ENCODE measurements around the gene TMEM81. TPM values are rescaled to one million over a fixed set of nuclear protein-coding genes. Genes with fewer than 3 reads are reported as not detected.

TMEM81 gene
- total and polyA plus RNA-seq, 4 donors = 0.78 to 2.8 (median 0.89) TPM

DNA sequence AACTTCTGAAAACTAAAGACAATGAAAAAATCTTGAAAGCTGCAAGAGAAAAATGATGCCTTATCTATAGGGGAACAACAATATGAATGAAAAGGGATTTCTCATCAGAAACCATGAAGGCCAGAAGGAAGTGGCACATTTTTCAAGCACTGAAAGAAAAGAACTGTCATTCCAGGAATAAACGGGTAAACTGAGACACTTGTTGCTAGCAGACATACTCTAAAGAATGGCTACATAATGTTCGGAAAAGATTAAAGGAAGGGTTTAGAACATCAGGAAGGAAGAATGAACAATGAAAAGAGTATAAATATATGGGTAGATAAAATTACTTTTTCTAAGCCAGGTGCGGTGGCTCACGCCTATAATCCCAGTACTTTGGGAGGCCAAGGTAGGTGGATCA lies 23.1 kb upstream of the TMEM81 start:
- Histone ChIP-seq H3K27me3 (ENCODE audit: control insufficient read depth in 4 of 4, insufficient read depth in 4 of 4, low read length in 3 of 4) (no peaks in the 10 kb centered on the region), H3K9me3 (ENCODE audit: control insufficient read depth in 4 of 4, low read length in 3 of 4) (no peaks in the 10 kb centered on the region), H3K9ac (ENCODE audit: low read depth in 1 of 2, low read length in 2 of 2) (no peak overlapping the region), H3K4me3 (ENCODE audit: low read depth in 1 of 3, low read length in 3 of 3) (no peak overlapping the region), H3K27ac (ENCODE audit: low read depth in 1 of 2, low read length in 2 of 2) (no peak overlapping the region), H3K4me1 (ENCODE audit: control insufficient read depth in 4 of 4, insufficient read depth in 4 of 4, low read length in 3 of 4) (no peaks in the 10 kb centered on the region), H3K36me3 (ENCODE audit: control insufficient read depth in 4 of 4, insufficient read depth in 3 of 4, low read depth in 1 of 4, low read length in 3 of 4) (peaks cover 6 to 40% (median 30%) of the 10 kb centered on the region in 4 donors)
- 92% methylated on average over 4 of the region's 4 CpGs for WGBS
- DNase-seq (ENCODE audit: low spot score) = no peak
- no peak for TF ChIP-seq NR2F2 (IDR thresholded peaks at IDR 0.05)
- TF ChIP-seq, protein P1, sequence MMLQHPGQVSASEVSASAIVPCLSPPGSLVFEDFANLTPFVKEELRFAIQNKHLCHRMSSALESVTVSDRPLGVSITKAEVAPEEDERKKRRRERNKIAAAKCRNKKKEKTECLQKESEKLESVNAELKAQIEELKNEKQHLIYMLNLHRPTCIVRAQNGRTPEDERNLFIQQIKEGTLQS (IDR thresholded peaks at IDR 0.05) = no peak
- TF ChIP-seq, protein P2, sequence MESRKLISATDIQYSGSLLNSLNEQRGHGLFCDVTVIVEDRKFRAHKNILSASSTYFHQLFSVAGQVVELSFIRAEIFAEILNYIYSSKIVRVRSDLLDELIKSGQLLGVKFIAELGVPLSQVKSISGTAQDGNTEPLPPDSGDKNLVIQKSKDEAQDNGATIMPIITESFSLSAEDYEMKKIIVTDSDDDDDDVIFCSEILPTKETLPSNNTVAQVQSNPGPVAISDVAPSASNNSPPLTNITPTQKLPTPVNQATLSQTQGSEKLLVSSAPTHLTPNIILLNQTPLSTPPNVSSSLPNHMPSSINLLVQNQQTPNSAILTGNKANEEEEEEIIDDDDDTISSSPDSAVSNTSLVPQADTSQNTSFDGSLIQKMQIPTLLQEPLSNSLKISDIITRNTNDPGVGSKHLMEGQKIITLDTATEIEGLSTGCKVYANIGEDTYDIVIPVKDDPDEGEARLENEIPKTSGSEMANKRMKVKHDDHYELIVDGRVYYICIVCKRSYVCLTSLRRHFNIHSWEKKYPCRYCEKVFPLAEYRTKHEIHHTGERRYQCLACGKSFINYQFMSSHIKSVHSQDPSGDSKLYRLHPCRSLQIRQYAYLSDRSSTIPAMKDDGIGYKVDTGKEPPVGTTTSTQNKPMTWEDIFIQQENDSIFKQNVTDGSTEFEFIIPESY (IDR thresholded peaks at IDR 0.05) = no peak
- TF ChIP-seq RAD21 (IDR thresholded peaks at IDR 0.05) = no peak

DNA sequence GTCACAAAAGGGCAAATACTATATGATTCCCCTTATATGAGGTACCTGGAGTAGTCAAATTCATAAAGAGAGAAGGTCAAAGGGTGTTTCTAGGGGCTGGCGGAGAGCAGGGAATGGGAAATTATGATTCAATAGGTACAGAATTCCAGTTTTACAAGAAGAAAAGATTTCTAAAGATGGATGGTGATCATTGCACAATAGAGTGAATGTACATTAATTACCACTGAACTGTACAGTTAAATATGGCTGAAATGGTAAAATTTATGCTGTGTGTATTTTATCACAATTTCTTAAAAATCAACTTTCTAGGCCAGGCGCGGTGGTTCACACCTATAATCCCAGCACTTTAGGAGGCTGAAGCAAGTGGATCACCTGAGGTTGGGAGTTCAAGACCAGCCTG lies 18.1 kb upstream of the TMEM81 start:
- no peak overlapping the region for H3K9ac ChIP-seq (ENCODE audit: low read depth in 1 of 2, low read length in 2 of 2)
- no peak for DNase-seq (ENCODE audit: low spot score)
- no peak overlapping the region for H3K4me3 ChIP-seq (ENCODE audit: low read depth in 1 of 3, low read length in 3 of 3)
- no peaks in the 10 kb centered on the region for H3K27me3 ChIP-seq (ENCODE audit: control insufficient read depth in 4 of 4, insufficient read depth in 4 of 4, low read length in 3 of 4)
- H3K4me1 ChIP-seq (ENCODE audit: control insufficient read depth in 4 of 4, insufficient read depth in 4 of 4, low read length in 3 of 4) = no peaks in the 10 kb centered on the region
- TF ChIP-seq, protein P2 (IDR thresholded peaks at IDR 0.05) = no peak
- TF ChIP-seq HNF4A (conservative IDR thresholded peaks at IDR 0.05) (no peak), NR2F2 (IDR thresholded peaks at IDR 0.05) (no peak), RAD21 (IDR thresholded peaks at IDR 0.05) (no peak)
- H3K9me3 ChIP-seq (ENCODE audit: control insufficient read depth in 4 of 4, low read length in 3 of 4) = no peaks in the 10 kb centered on the region
- WGBS = 97% methylated on average over 3 of the region's 3 CpGs
- H3K27ac ChIP-seq (ENCODE audit: low read depth in 1 of 2, low read length in 2 of 2) = no peak overlapping the region
- peaks cover 15 to 70% (median 58%) of the 10 kb centered on the region in 4 donors for H3K36me3 ChIP-seq (ENCODE audit: control insufficient read depth in 4 of 4, insufficient read depth in 3 of 4, low read depth in 1 of 4, low read length in 3 of 4)

DNA sequence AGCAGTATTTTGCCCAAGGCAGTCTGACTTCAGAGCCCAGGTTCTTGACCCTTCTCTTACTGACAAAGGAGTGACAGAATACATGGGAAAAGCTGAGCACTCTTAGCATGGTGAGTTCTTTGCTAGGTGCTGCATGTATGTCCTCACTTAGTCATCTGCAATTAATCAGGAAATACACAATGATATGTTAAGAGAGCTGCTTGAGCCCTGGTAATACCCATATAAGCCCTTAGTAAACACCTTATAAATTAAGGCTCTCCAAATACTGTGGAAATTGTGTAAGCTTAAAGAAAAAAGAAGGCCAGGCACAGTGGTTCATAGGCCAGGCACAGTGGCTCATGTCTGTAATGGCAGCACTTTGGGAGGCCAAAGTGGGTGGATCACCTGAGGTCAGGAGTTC lies 14.0 kb upstream of the TMEM81 start:
- H3K4me1 ChIP-seq (ENCODE audit: control insufficient read depth in 4 of 4, insufficient read depth in 4 of 4, low read length in 3 of 4) = no peaks in the 10 kb centered on the region
- no peak for DNase-seq (ENCODE audit: low spot score)

More for the DNA sequence above, 14.0 kb upstream of the TMEM81 start:
- no peak overlapping the region for H3K9ac ChIP-seq (ENCODE audit: low read depth in 1 of 2, low read length in 2 of 2)
- H3K27ac ChIP-seq (ENCODE audit: low read depth in 1 of 2, low read length in 2 of 2) = no peak overlapping the region
- H3K9me3 ChIP-seq (ENCODE audit: control insufficient read depth in 4 of 4, low read length in 3 of 4) = no peaks in the 10 kb centered on the region
- no peak overlapping the region for H3K4me3 ChIP-seq (ENCODE audit: low read depth in 1 of 3, low read length in 3 of 3)
- H3K27me3 ChIP-seq (ENCODE audit: control insufficient read depth in 4 of 4, insufficient read depth in 4 of 4, low read length in 3 of 4) = no peaks in the 10 kb centered on the region
- H3K36me3 ChIP-seq (ENCODE audit: control insufficient read depth in 4 of 4, insufficient read depth in 3 of 4, low read depth in 1 of 4, low read length in 3 of 4) = peaks cover 15 to 82% (median 68%) of the 10 kb centered on the region in 4 donors
- TF ChIP-seq RAD21 (IDR thresholded peaks at IDR 0.05) (no peak), NR2F2 (IDR thresholded peaks at IDR 0.05) (no peak)
- TF ChIP-seq, protein P3, sequence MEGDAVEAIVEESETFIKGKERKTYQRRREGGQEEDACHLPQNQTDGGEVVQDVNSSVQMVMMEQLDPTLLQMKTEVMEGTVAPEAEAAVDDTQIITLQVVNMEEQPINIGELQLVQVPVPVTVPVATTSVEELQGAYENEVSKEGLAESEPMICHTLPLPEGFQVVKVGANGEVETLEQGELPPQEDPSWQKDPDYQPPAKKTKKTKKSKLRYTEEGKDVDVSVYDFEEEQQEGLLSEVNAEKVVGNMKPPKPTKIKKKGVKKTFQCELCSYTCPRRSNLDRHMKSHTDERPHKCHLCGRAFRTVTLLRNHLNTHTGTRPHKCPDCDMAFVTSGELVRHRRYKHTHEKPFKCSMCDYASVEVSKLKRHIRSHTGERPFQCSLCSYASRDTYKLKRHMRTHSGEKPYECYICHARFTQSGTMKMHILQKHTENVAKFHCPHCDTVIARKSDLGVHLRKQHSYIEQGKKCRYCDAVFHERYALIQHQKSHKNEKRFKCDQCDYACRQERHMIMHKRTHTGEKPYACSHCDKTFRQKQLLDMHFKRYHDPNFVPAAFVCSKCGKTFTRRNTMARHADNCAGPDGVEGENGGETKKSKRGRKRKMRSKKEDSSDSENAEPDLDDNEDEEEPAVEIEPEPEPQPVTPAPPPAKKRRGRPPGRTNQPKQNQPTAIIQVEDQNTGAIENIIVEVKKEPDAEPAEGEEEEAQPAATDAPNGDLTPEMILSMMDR (IDR thresholded peaks at IDR 0.05; ENCODE audit: low read depth, low read length, missing input control) = no peak
